ENCODE data around the gene EFEMP1.

The EFEMP1 gene

DNA sequence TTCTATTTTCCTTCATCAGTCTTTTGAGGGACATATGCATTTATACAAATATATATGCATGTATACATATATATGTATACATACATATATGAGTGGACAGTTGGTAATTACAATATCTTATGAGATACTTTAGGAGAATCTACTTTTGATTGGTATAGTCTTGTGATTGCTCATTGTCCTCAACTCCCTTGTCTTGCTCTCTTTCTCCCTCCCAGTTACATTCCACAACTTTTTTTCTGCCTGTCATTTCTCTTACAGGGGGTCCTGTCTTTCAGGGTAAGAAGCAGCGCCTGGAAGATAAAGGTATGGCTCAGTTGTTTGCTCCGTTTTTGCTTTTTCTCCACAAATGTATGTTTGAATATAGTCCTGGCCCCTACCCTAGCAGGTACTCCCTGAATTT is 19.9 kb downstream of the EFEMP1 start:
- Histone ChIP-seq H3K9me3 (peaks cover 10% of the 10 kb centered on the region), H3K4me3 (no peak overlapping the region), H3K9ac (no peak overlapping the region), H4K20me1 (no peaks in the 10 kb centered on the region), H3K4me1 (no peaks in the 10 kb centered on the region), H3K27ac (no peak overlapping the region), H3K36me3 (no peaks in the 10 kb centered on the region; the same call in 1 of the 2 replicates), H3K4me2 (no peak overlapping the region), H3K27me3 (no peaks in the 10 kb centered on the region)
- no peak for TF ChIP-seq Cebpa-rat (IDR thresholded peaks at IDR 0.05)

DNA sequence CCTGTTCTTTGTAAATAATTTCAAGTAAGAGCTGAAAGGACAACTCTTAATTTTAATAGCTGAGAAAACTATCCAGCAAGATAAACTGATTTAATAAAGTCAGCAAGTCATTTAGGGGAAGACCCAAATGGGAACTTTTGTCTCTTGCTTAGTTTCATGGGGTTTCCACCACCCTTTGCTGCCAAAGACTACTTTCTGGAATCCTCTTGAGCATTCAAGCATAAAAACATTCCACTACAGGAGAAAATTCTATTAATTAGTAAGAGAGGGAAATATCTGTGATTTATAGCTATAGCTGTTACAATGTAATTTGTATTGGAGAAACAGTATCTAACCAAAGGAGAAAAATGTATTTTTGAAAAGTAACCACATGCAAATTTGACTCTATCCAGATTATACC is 20.6 kb downstream of the EFEMP1 start:
- no peaks in the 10 kb centered on the region for H4K20me1 ChIP-seq
- H3K4me2 ChIP-seq = no peak overlapping the region
- no peaks in the 10 kb centered on the region for H3K4me1 ChIP-seq
- no peak overlapping the region for H3K9ac ChIP-seq
- H3K4me3 ChIP-seq = no peak overlapping the region
- peaks cover 10% of the 10 kb centered on the region for H3K9me3 ChIP-seq
- no peaks in the 10 kb centered on the region; the same call in 1 of the 2 replicates for H3K36me3 ChIP-seq
- no peak for TF ChIP-seq Cebpa-rat (IDR thresholded peaks at IDR 0.05)
- no peak overlapping the region for H3K27ac ChIP-seq
- no peaks in the 10 kb centered on the region for H3K27me3 ChIP-seq

DNA sequence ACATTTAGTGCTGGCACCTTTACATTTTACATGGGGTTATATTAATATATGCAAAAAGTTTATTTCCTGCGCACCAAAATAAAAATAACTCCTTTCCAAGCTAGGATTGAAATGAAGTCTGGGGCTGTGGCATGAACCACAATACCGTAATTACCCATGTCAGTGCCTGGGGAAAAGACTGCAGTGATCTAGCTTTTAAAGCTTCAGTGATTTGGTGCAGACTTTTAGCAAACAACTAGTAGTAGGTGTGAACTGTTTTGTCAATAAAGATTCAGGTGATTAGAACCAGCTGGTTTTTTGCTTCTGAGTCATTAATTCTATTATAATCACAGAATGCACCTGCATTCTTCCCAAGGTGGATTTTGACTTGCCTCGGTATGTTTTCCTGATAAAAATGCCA is 21.2 kb downstream of the EFEMP1 start:
- Histone ChIP-seq H3K4me2 (no peak overlapping the region), H3K27me3 (no peaks in the 10 kb centered on the region), H3K27ac (no peak overlapping the region), H3K9ac (no peak overlapping the region), H3K36me3 (no peaks in the 10 kb centered on the region; the same call in 1 of the 2 replicates), H3K4me3 (no peak overlapping the region), H4K20me1 (no peaks in the 10 kb centered on the region), H3K9me3 (peaks cover 10% of the 10 kb centered on the region), H3K4me1 (no peaks in the 10 kb centered on the region)
- no peak for TF ChIP-seq Cebpa-rat (IDR thresholded peaks at IDR 0.05)

DNA sequence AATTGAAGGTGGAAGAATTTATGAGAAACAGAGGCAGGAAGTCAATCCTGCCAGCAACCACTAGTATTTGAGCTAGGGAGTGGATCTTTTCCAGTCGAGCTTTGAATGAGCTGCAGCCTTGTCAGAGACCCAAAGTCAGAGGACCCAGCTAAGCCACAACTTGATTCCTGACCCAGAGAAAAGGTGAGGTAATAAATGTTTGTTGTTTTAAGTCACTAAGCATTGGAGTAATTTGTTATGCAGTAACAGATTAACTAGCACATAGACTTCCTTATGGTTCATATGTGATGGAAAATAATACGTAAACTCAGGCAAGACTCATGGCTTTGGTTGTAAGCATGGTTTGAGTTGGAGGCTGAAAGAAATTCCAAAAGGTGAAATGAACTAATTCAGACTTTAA is 21.6 kb downstream of the EFEMP1 start:
- no peak overlapping the region for H3K4me3 ChIP-seq
- no peaks in the 10 kb centered on the region; the same call in 1 of the 2 replicates for H3K36me3 ChIP-seq
- TF ChIP-seq Cebpa-rat (IDR thresholded peaks at IDR 0.05) = no peak
- no peak overlapping the region for H3K4me2 ChIP-seq
- H3K9ac ChIP-seq = no peak overlapping the region
- H3K4me1 ChIP-seq = no peaks in the 10 kb centered on the region
- H3K27ac ChIP-seq = no peak overlapping the region
- no peaks in the 10 kb centered on the region for H3K27me3 ChIP-seq
- H4K20me1 ChIP-seq = no peaks in the 10 kb centered on the region
- H3K9me3 ChIP-seq = peaks cover 10% of the 10 kb centered on the region

DNA sequence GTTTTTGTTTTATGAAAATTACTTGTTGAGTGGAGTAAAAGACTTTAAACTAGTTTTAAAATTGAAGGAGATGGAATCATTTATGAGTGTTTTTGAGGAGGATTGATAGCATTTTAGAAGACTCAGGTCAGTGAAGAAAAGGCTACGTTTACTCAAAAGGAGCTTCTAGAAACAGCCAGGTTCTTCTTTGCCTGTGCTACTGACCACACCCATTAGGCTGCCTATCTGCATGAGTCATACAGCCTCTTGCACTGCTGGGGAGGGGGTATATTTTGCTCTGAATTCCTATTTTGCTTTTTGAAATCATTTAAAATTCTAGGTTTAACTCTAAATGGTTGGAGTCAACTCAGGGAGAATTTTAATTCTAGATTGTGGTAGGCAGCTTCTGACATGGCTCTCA is 22.3 kb downstream of the EFEMP1 start:
- Histone ChIP-seq H3K36me3 (no peaks in the 10 kb centered on the region; the same call in 1 of the 2 replicates), H4K20me1 (no peaks in the 10 kb centered on the region), H3K9ac (no peak overlapping the region), H3K27me3 (no peaks in the 10 kb centered on the region), H3K27ac (no peak overlapping the region), H3K9me3 (peaks cover 10% of the 10 kb centered on the region), H3K4me1 (no peaks in the 10 kb centered on the region), H3K4me2 (no peak overlapping the region), H3K4me3 (no peak overlapping the region)
- no peak for TF ChIP-seq Cebpa-rat (IDR thresholded peaks at IDR 0.05)

DNA sequence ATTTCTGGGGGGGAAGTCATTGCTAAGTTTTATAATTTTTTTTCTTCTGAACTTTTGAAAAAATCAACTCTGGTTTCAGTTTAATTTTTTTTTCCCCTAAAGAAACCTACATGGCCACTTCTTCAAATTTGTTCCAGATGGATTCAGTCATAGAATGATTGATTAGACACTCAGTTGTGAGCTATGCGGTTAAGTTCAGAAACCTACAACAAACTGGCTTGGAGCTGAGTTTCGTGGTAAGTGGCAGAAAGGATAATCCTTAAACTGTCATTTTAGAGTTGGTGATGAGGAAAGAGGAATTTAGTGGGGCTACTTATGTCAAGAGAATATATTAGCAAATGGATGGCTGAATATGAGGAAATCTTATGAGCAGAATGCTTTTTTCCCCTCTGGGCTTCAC is 23.7 kb downstream of the EFEMP1 start:
- TF ChIP-seq Cebpa-rat (IDR thresholded peaks at IDR 0.05) = no peak
- no peak overlapping the region for H3K4me2 ChIP-seq
- no peak overlapping the region for H3K27ac ChIP-seq
- H3K27me3 ChIP-seq = no peaks in the 10 kb centered on the region
- H3K9ac ChIP-seq = no peak overlapping the region
- H3K4me1 ChIP-seq = no peaks in the 10 kb centered on the region
- H3K4me3 ChIP-seq = no peak overlapping the region
- no peaks in the 10 kb centered on the region for H4K20me1 ChIP-seq
- H3K36me3 ChIP-seq = no peaks in the 10 kb centered on the region; the same call in 1 of the 2 replicates
- peaks cover 10% of the 10 kb centered on the region for H3K9me3 ChIP-seq

DNA sequence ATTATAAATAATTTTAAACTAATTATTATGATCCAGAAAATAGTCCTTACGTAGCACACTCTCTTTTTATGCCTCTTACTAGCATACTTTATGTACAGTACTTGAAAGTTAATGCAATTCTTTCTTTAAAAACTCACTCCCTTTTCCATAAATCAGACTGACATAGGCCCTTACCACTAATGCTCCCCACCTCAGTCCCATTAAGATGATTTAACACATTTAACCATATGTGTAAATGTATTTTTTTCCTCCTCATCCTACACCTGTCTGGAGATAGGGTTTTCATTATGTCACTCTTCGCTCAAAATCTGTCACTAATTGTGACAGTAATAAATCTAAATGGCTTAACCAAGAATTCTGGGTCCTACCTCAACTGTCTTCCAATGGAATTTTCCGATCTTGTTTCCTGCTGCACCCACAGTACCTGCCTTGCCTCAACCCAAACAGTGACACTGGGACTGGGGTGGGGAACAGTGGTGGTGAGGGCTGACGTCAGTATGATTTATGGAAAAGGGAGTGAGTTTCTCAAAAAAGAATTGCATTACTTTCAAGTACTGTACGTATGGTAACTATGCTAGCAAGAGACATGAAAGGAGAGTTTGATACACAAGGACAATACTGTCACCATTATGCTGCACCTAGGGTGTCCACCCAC is 25.1 kb downstream of the EFEMP1 start:
- no peak for TF ChIP-seq Cebpa-rat (IDR thresholded peaks at IDR 0.05)
- no peak overlapping the region for H3K9ac ChIP-seq
- no peaks in the 10 kb centered on the region for H4K20me1 ChIP-seq
- no peaks in the 10 kb centered on the region for H3K27me3 ChIP-seq
- no peak overlapping the region for H3K4me3 ChIP-seq
- no peaks in the 10 kb centered on the region for H3K36me3 ChIP-seq
- H3K4me2 ChIP-seq = no peak overlapping the region
- no peaks in the 10 kb centered on the region for H3K4me1 ChIP-seq
- no peak overlapping the region for H3K27ac ChIP-seq
- no peaks in the 10 kb centered on the region for H3K9me3 ChIP-seq

DNA sequence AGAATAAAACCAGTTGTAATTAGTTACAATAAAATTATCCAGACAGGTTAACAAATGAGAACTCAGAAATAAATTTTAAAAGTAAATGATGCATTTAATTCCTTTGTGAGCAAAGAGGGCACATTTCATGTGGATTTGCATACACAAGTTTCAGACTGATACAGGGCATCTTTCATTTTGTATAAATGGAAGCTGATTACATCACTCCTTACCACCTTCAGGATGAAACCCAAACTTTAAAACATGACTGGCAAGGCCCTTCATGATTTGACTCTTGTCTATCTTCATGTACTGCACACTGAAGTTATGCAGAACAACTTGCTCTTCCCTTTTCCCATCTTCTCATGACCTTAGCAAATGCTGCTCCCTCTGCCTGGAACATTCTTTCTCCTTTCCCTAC is 26.9 kb downstream of the EFEMP1 start:
- no peak overlapping the region for H3K4me2 ChIP-seq
- no peaks in the 10 kb centered on the region for H3K27me3 ChIP-seq
- H3K9me3 ChIP-seq = no peaks in the 10 kb centered on the region
- no peaks in the 10 kb centered on the region for H4K20me1 ChIP-seq
- no peak overlapping the region for H3K9ac ChIP-seq
- no peak for TF ChIP-seq Cebpa-rat (IDR thresholded peaks at IDR 0.05)
- H3K27ac ChIP-seq = no peak overlapping the region
- no peaks in the 10 kb centered on the region for H3K4me1 ChIP-seq
- no peak overlapping the region for H3K4me3 ChIP-seq
- no peaks in the 10 kb centered on the region for H3K36me3 ChIP-seq

DNA sequence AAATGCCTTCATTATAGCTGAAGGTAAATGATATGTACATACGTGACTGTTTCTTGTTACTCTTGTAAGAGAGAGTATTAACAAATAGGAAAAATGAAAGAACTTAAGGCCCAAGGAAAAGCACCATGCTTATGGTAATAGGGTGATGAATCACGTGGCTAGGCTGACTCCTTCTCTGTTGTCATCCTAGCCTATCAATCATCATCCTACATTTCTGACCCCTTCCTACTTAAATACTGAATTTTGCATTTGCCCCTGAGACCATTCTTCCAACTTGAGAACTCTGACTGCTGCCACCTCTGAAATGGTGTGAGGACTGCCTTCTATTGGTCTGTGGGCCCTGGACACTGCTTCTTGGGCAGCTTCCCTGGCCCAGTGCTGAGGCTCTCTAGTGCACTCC is 28.9 kb downstream of the EFEMP1 start:
- Histone ChIP-seq H4K20me1 (no peaks in the 10 kb centered on the region), H3K27ac (no peak overlapping the region), H3K9ac (no peak overlapping the region), H3K4me1 (no peaks in the 10 kb centered on the region), H3K4me2 (no peak overlapping the region), H3K27me3 (no peaks in the 10 kb centered on the region), H3K4me3 (no peak overlapping the region), H3K36me3 (no peaks in the 10 kb centered on the region), H3K9me3 (no peaks in the 10 kb centered on the region)
- TF ChIP-seq Cebpa-rat (IDR thresholded peaks at IDR 0.05) = no peak

DNA sequence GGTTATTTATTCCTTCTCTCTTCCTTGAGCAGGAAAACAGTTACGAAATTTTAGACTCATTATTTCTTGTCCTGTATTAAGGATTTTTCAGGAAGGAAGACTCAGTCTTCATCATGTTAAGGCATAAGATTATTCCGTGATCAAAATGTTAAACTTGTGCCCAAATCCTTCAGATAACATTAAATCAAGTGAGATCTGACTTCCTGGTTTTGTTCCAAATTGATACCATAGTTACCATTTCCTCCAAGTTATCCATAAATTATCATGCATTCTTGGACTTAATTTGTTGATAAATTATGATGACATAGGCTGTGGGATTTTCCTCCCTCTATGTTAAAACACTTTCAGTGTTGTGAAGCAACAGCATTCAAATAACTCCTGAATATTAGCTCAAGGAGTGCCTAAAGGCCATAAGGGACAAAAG is 31.9 kb downstream of the EFEMP1 start:
- no peaks in the 10 kb centered on the region for H3K27me3 ChIP-seq
- H3K9ac ChIP-seq = no peak overlapping the region
- no peaks in the 10 kb centered on the region for H3K4me1 ChIP-seq
- H4K20me1 ChIP-seq = no peaks in the 10 kb centered on the region
- H3K36me3 ChIP-seq = no peaks in the 10 kb centered on the region
- no peak for TF ChIP-seq Cebpa-rat (IDR thresholded peaks at IDR 0.05)
- H3K9me3 ChIP-seq = no peaks in the 10 kb centered on the region; the same call in 1 of the 2 replicates
- no peak overlapping the region for H3K4me2 ChIP-seq
- no peak overlapping the region for H3K4me3 ChIP-seq
- no peak overlapping the region for H3K27ac ChIP-seq

DNA sequence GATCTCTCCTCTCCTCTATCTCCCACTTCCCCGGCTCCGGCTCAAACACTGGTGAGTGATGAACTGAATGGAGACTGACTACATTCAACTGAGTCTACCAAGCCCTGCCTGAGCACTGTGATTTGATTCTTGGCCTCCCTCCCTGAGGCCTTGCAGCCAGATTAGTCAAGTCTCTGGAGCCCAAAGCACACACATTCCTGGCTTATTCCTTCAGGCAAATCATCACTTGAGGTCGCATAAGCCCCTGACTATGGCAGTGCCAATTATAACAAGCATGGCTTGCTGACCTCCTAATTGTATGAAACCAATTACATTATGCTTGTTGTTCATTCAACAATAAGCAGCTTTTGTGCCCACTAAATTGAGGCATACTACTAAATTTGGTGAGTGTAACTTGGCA is 34.6 kb downstream of the EFEMP1 start:
- no peak overlapping the region for H3K9ac ChIP-seq
- H3K27ac ChIP-seq = no peak overlapping the region
- H3K4me1 ChIP-seq = peaks cover under 1% of the 10 kb centered on the region; the same call in 1 of the 2 replicates

More for the DNA sequence above, 34.6 kb downstream of the EFEMP1 start:
- no peaks in the 10 kb centered on the region for H3K36me3 ChIP-seq
- no peaks in the 10 kb centered on the region; the same call in 1 of the 2 replicates for H3K9me3 ChIP-seq
- H3K27me3 ChIP-seq = no peaks in the 10 kb centered on the region
- no peak overlapping the region for H3K4me3 ChIP-seq
- TF ChIP-seq Cebpa-rat (IDR thresholded peaks at IDR 0.05) = no peak
- H4K20me1 ChIP-seq = no peaks in the 10 kb centered on the region
- no peak overlapping the region for H3K4me2 ChIP-seq
